Fibroblast of mammary gland (primary cell): Measurements from ENCODE around the gene OR2F1.

Source experiments
- DNase-seq: peaks from one replicate; pipeline ENCODE4 v3.0.0-alpha.2; 2010; ENCODE audit warnings: low read depth
- H3K4me3 ChIP-seq: 2 replicates; pipeline ENCODE4 v1.5.1; 2011; ENCODE audit warnings: low read depth, mild to moderate bottlenecking, low read length, moderate library complexity; ENCODE audit not compliant: control insufficient read depth
- TF ChIP-seq, protein P1 (sequence below): conservative IDR thresholded peaks from 2 replicates; pipeline ENCODE4 v1.5.1; 2011; ENCODE audit warnings: low read depth, low read length, inconsistent platforms; ENCODE audit not compliant: control insufficient read depth, insufficient read depth

The OR2F1 gene

GRCh38 chr7:143910473-143911248, 44.0 kb upstream of the OR2F1 start:
- H3K4me3 ChIP-seq = no peak overlapping the region
- no peak for DNase-seq
- TF ChIP-seq, protein P1, sequence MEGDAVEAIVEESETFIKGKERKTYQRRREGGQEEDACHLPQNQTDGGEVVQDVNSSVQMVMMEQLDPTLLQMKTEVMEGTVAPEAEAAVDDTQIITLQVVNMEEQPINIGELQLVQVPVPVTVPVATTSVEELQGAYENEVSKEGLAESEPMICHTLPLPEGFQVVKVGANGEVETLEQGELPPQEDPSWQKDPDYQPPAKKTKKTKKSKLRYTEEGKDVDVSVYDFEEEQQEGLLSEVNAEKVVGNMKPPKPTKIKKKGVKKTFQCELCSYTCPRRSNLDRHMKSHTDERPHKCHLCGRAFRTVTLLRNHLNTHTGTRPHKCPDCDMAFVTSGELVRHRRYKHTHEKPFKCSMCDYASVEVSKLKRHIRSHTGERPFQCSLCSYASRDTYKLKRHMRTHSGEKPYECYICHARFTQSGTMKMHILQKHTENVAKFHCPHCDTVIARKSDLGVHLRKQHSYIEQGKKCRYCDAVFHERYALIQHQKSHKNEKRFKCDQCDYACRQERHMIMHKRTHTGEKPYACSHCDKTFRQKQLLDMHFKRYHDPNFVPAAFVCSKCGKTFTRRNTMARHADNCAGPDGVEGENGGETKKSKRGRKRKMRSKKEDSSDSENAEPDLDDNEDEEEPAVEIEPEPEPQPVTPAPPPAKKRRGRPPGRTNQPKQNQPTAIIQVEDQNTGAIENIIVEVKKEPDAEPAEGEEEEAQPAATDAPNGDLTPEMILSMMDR = no peak

- H3K4me3 ChIP-seq = no peak overlapping the region
- DNase-seq = no peak
- TF ChIP-seq, protein P1 = no peak
Measured at GRCh38 chr7:143913945-143914615, 40.6 kb upstream of the OR2F1 start.

- no peak overlapping the region for H3K4me3 ChIP-seq
- TF ChIP-seq, protein P1 = no peak
- DNase-seq = no peak
Measured at GRCh38 chr7:143914938-143915652, 39.5 kb upstream of the OR2F1 start.

DNA sequence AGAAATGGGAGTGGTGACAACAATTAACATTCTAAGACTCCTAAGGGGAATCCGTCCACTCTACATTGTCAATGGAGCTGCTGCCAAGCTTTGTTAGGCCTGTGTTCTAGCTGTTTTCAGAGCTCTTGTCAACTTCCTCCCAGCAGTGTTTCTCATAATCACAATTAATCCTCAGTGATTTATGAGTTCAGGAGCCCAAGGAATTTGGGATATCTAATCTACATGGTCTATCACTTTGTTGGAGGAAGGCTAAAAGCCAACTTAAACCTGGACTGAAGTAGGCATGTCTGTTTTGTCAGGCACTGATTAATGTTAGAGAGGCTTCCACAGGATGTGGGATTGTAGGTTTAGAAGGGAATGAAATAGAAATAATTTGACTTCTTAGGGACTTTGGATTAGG, 29.8 kb upstream of the OR2F1 start:
- no peak overlapping the region for H3K4me3 ChIP-seq
- TF ChIP-seq, protein P1 = no peak
- DNase-seq = no peak

- no peak overlapping the region for H3K4me3 ChIP-seq
- peak; percentile 32 for DNase-seq
Measured at GRCh38 chr7:143929224-143929920, 25.3 kb upstream of the OR2F1 start.

GRCh38 chr7:143931739-143932138, 22.9 kb upstream of the OR2F1 start:
- no peak overlapping the region for H3K4me3 ChIP-seq
- TF ChIP-seq, protein P1 = no peak
- DNase-seq = peak; percentile 27

More at GRCh38 chr7:143929224-143929920, 25.3 kb upstream of the OR2F1 start:
- TF ChIP-seq, protein P1 = no peak
